Stimulated activated CD4-positive, alpha-beta T cell treated with anti-CD3 and anti-CD28 coated beads, Interleukin-15, amount 100 ng/mL, for 1 hour (primary cell): ENCODE measurements around the gene PAFAH1B2.
"Not testable (repeated sequence)": the region's sequence is repeated elsewhere in the genome, so short reads cannot be mapped to it uniquely, and the experiment has no call there.

Experiments
- DNase-seq, 2 donors: peaks; one replicate each; pipeline ENCODE4 v3.0.0-alpha.2; 2020; ENCODE audit warnings: low read depth in 1 of 2, low spot score in 1 of 2

The PAFAH1B2 gene

GRCh38 chr11:117143871-117144476 is at the start of gene PAFAH1B2:
Gene PAFAH1B2 (plus strand): TSS chr11:117144287. CDS start chr11:117152448, 8,161 bp downstream.
- DNase-seq: peak; percentile 85 to 92

GRCh38 chr11:117094776-117095175 is 49.3 kb upstream of the PAFAH1B2 start:
- DNase-seq: no peak

GRCh38 chr11:117095284-117096161 is 48.6 kb upstream of the PAFAH1B2 start:
- DNase-seq: no peak

GRCh38 chr11:117096201-117096991 is 47.7 kb upstream of the PAFAH1B2 start:
- DNase-seq: no peak

GRCh38 chr11:117097014-117097388 is 47.1 kb upstream of the PAFAH1B2 start:
- DNase-seq: no peak

GRCh38 chr11:117097389-117098268 is 46.5 kb upstream of the PAFAH1B2 start:
- no peak for DNase-seq

- peak; percentile 86 to 93 for DNase-seq
Measured at GRCh38 chr11:117098269-117099232, 45.5 kb upstream of the PAFAH1B2 start, which contains the start of gene SIK3. Gene SIK3 (minus strand): TSS chr11:117098428. CDS start chr11:117098415, 13 bp downstream.

- DNase-seq: no peak
Measured at GRCh38 chr11:117099696-117100095, 44.4 kb upstream of the PAFAH1B2 start.

- no peak for DNase-seq
Measured at GRCh38 chr11:117100556-117100955, 43.5 kb upstream of the PAFAH1B2 start.

GRCh38 chr11:117107701-117108590 is 36.1 kb upstream of the PAFAH1B2 start:
- DNase-seq: no peak

GRCh38 chr11:117110294-117110950 is 33.7 kb upstream of the PAFAH1B2 start:
- no peak for DNase-seq

- DNase-seq: not testable (repeated sequence)
Measured at GRCh38 chr11:117112497-117112896, 31.6 kb upstream of the PAFAH1B2 start.

GRCh38 chr11:117112939-117113338 is 31.1 kb upstream of the PAFAH1B2 start:
- DNase-seq: not testable (repeated sequence)

- no peak for DNase-seq
Measured at GRCh38 chr11:117117681-117118080, 26.4 kb upstream of the PAFAH1B2 start.

- no peak for DNase-seq
Measured at GRCh38 chr11:117121176-117121575, 22.9 kb upstream of the PAFAH1B2 start.

GRCh38 chr11:117122556-117122955 is 21.5 kb upstream of the PAFAH1B2 start:
- DNase-seq: no peak

- DNase-seq: no peak
Measured at GRCh38 chr11:117126223-117126965, 17.7 kb upstream of the PAFAH1B2 start.
